ENCODE results near the gene RGS6.

RGS6 gene

GRCh38 chr14:72081137-72081536 is 148.9 kb downstream of the RGS6 start:
- no peak for DNase-seq (ENCODE audit: low spot score)

DNA sequence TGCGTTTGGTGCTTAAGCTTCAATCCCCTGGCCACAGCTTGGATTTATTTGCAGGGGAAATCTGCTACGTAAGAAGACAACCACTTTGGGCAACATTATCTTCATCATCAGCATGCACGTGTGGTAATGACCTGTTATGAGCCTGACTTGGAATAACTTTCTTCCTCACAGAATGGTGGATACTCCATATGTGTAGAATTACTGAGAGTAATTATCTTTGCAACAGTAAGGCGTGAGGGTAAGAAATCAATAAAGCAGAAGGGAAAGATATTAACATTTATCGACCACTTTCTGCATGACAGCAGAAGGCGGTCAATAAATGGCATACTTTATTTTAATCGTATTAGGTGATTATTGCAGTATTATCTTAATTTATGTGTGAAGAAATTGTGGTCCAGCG is 152.7 kb downstream of the RGS6 start:
- no peak for DNase-seq (ENCODE audit: low spot score)

GRCh38 chr14:72089625-72090024 is 157.4 kb downstream of the RGS6 start:
- DNase-seq (ENCODE audit: low spot score), result no peak

DNA sequence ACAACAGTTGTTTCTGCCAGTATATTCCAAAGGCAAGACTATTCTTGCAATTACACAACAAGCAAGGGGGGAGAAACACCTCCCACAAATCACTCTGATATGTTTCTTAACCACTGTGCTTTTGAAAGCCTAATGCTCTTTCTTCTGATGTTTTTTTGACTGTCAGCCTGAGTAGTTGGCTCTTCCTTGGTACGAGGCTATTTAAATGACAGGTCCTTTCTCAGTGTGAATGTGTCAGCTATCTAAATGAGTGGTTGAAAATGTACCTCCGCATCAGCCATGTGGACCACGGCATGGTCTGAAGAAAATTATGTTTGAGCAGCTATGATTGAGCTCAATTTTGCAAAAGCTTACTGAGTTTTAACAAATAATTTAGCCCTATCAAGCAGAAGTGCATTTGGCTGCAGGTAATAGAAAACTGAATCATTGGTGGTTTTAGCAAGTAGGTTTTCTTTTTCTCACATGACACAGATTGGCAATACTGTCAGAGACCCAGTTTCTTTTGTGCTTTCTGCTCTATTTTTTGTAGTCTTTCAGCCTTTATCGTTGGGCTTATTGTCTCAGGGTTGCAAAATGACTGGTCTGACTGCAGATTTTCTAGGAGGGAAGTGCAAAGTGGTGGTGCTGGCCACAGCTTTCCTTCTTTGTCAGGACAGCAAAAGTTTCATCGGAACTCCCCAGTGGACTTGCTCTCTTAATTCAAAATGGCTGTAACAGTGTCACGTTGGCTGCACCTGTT is 162.8 kb downstream of the RGS6 start:
- no peak for DNase-seq (ENCODE audit: low spot score)

DNA sequence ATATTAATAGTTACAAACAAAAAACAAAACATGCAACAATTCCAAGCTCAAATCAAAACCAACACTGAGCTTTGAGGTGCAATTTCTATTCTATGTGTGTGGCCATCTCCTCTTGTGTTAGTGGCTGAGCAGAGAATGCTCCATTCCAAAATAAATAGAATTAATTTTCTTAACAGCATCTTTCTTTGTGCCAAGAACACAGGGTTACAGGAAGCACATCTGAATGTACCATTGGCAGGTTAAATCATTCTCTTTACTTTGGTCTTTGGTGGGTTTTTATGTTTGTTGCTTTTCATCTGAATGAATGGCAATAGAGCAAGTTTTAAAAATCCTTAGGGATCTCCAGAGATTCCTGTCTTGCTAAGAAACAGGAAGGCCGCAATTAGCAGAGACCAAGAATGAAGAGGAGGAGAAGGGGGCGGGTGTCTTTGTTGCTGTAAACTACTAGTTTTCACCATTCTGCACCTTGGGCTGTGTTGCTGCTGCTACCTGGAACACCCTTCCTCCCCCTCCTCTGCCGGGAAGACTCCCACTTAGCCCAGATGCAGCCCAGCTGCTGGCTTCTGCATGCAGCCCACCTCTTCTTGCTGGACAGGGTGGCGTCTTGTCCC is 165.0 kb downstream of the RGS6 start:
- DNase-seq (ENCODE audit: low spot score), result no peak

DNA sequence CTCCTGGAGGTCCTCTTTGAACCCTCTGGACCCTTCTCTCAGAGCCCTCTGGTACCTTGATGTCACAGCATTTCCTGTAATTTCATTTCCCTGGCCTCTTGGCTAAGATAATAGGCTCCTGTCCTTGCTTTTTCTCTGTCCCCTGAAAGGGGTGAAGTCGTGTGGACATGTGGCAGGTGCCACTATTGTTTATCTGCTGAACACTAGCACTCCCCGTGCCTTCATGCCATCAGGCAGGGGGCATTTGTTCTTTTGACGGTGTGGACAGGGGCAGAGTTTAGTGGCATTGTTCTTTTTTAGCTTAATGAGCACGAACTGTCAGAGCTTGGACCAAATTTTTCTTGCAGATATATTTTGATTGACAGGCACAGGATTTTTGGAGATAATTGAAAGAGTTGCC is 166.0 kb downstream of the RGS6 start:
- no peak for DNase-seq (ENCODE audit: low spot score)

- DNase-seq (ENCODE audit: low spot score), result no peak
These were observed 167.3 kb downstream of the RGS6 start for GRCh38 chr14:72099566-72099965.

DNA sequence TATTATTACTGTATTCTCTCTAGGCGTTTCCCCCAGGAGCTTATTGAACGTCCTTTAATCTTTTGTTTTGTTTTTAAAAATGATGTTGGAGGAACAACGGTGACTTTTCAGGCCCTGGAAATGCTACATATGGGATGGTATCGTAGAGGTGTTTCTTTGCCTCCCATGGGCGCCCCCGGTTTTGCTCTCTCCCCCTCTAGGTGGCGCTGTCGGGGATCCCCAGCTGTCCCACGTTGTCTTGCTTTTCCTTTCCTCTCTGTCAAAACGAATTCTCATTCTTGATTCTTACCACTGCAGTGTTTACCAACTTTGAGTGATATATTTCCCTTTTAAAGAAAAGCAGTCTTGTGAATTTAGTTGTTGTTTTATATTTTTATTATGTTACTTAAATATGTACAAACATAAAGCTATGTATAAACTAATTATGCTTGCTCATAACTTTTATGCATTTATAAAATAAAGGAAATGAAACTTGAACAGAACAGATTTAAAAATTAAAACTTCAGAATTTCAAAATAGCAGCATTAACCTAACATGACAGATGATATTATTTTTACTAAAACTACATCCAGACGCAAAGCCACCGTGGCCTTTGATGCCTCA is 171.9 kb downstream of the RGS6 start:
- peak; percentile 75 for DNase-seq (ENCODE audit: low spot score)

- no peak for DNase-seq (ENCODE audit: low spot score)
These were observed 179.7 kb downstream of the RGS6 start for GRCh38 chr14:72111911-72112310.

DNA sequence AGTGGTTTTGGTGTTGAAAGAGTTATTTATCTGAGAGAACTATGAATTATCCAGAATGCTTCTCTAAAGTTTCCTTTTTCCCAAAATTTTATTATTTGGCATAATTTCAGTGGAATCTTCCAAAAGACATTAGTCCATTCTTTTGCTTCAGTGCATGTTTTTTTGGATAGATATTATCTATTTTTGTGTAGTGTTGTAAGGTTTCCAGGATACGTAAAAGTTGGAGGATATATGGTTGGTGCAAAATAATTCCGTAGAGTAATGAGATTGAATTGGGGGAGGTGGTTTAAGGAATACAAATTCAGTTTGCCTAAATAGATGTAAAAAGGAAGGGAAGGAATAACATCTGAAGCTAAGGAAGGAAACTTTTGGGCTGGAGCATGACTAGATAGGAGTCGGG is 186.6 kb downstream of the RGS6 start:
- DNase-seq (ENCODE audit: low spot score), result no peak

DNA sequence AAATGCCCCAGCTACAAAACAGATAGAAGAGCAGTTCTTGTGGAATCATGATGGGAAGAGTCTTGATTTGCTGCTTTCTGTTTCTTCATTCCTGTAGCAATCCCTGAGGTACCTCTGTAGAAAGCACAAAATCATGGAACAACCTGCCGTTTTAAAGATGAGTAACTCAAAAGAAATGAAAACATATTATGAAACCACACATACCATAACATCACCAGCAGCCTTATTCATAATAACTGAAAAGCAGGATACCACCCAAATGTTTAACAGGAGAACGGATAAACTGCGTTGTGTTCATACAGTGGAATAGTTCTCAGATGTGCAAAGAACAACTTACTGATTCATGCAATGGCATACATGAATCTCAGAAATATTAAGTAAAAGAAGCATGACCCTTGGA is 188.1 kb downstream of the RGS6 start:
- no peak for DNase-seq (ENCODE audit: low spot score)

DNA sequence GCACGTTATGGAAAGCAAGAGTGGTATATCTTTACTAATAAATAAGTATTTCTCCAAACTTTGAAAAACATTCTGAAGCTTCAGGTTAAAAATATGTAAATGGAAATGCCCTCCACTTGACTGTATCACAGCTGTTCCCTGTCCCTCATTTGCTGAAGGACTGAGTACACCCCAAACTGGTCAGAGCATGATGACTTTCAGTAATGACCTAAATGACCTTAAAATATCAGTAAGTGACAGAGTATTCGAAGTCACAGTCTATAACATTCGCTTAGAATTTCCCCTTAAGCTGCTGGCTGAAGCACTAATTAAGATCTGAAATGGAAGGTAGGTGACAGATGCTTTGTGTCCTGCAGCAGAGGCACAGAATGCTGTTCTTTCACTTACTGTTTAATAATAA is 191.5 kb downstream of the RGS6 start:
- DNase-seq (ENCODE audit: low spot score), result no peak

DNA sequence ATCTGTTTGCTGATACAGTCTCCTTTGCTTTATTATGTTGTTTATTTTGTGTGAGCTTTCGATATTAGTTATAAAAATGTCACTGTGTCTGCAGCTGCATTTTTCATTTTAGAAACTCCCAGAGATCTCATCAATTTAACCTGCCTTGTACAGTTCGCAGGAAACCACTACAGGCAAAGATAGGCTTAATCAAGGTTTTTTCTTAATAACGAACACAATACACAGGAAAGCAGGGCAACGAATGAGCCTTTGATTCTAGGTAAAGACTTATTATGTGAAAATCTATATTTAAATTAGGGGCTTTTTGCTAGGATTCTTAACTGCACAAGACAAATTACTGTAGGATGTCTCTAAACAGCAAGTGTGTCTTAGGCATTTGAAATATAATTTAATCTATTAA is 191.9 kb downstream of the RGS6 start:
- DNase-seq (ENCODE audit: low spot score), result no peak

GRCh38 chr14:72126091-72126490 is 193.9 kb downstream of the RGS6 start:
- no peak for DNase-seq (ENCODE audit: low spot score)

DNA sequence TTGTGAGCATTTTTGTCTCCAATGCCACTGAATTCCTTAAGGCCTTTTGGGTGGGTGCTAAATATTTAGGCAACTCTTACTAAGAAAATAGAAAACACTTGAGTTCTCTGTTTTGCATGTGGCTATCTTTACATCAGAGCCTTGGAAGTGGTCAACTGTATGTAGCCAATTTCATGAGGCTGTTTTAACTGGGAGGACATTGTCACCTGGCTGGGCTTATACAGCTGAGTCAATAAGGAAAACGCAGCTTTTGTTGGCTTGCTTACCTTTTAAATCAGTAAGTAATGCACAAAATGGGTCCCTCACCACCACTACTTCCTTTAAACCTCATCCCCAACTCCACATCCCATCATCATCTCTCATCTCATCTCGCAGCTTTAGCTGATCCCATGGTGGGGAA is 194.3 kb downstream of the RGS6 start:
- DNase-seq (ENCODE audit: low spot score), result no peak

- no peak for DNase-seq (ENCODE audit: low spot score)
These were observed 196.4 kb downstream of the RGS6 start for GRCh38 chr14:72128629-72129028.

- no peak for DNase-seq (ENCODE audit: low spot score)
These were observed 197.1 kb downstream of the RGS6 start for GRCh38 chr14:72129291-72129690.

GRCh38 chr14:72141084-72141483 is 208.9 kb downstream of the RGS6 start:
- DNase-seq (ENCODE audit: low spot score), result no peak

- no peak for DNase-seq (ENCODE audit: low spot score)
These were observed 210.1 kb downstream of the RGS6 start for GRCh38 chr14:72142328-72142727.

DNA sequence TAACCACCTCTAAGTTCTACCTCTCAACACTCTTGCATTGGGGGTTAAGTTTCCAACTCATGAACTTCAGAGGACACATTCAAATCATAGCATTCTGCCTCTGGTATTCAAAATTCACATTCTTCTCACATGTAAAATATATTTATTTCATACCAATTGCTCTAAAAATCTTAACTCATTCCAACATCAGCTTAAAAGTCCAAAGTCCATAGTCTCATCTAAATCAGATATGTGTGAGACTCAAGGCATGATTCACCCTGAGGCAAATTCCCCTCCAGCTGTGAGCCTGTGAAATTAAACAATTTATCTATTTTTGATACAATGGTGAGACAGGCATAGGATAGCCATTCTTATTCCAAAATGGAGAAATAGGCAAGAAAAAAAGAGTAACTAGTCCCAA is 214.0 kb downstream of the RGS6 start:
- no peak for DNase-seq (ENCODE audit: low spot score)

DNA sequence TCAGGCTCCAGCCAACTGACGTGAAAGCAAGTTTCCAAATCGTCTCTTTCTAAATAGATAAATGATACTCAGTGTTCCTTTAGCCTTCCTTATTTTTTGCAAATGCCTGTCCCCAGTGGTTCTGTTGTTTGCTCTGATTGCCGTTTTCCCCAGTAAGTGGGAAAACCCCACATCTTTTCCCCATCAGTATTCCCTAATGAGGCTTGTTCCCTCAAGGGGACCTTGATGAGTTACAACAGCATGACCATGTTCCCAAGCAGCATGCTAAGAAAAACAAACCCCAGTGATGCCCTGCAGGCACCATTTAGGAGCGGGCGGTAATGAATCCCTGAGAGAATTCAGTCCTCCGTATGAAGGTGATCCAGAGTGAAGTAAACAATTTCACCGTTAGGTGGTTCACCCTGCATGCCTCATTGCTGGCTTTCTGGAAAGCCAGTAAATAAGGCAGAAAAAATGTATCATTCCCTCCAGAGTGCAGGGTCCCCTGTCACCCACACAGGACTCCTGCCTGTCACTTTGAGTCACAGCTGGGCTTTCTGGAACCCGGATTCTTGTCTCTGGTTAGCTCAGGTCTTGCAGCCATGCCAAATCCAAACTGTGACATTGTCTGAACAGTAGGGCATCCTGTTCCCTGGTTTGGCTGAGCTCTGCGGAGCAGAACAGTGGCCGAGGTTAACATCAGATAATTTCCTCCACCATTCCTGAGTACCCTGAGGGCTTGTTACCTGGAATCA is 222.6 kb downstream of the RGS6 start:
- no peak for DNase-seq (ENCODE audit: low spot score)

DNA sequence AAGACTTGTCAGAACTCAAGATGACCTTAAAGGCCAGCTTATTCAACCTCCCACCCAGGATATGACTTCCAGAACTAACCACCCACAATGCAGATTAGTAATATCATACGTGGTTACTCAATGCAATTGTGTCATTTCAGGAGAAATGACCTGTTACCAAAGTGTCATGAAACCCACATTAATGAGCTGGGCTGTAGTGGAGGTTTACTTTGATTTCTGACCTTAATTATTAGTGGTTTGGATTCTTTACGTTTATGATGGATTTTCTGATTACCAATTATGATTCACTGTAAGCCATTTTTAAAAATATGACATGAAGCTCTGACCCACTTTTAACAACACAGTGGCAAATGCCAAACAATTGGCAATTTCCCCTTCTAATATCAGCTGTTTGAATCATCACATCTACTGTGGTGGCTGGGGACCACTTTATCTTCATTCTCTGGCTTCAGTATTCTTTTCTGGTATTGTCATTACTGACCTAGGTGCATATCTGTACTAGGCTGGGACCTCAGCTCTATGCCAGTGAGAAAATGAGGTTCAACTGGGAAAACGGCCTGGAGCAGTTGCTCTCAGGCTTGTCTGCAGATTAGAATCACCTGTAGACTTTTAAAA is 223.3 kb downstream of the RGS6 start:
- no peak for DNase-seq (ENCODE audit: low spot score)
